Endodermal cell (in vitro differentiated cells): ENCODE data around the gene CEP83. TPM values are rescaled to one million over a fixed set of nuclear protein-coding genes. Genes with fewer than 3 reads are reported as not detected.
A peak's percentile ranks its signal among the peaks of the same experiment; 100 is the strongest.

ENCODE experiments used
- DNase-seq: peaks from one replicate; pipeline ENCODE4 v3.0.0-alpha.2; 2017
- H3K27ac ChIP-seq: 2 replicates; pipeline ENCODE4 v1.5.1; 2013; ENCODE audit warnings: mild to moderate bottlenecking, low read depth, low read length, moderate library complexity
- H3K27me3 ChIP-seq: 2 replicates; pipeline ENCODE4 v1.6.1; 2013; ENCODE audit warnings: mild to moderate bottlenecking, low read length, moderate library complexity; ENCODE audit not compliant: insufficient read depth, control insufficient read depth, poor library complexity, severe bottlenecking
- H3K36me3 ChIP-seq: 2 replicates; pipeline ENCODE4 v1.7.0; 2013; ENCODE audit warnings: mild to moderate bottlenecking, low read length, moderate library complexity; ENCODE audit not compliant: control insufficient read depth, insufficient read depth
- H3K4me1 ChIP-seq: one replicate; pipeline ENCODE4 v1.7.0; 2013; ENCODE audit warnings: low read length; ENCODE audit not compliant: control insufficient read depth, insufficient read depth
- H3K4me3 ChIP-seq: 2 replicates; pipeline ENCODE4 v1.5.1; 2013; ENCODE audit warnings: mild to moderate bottlenecking, low read length, moderate library complexity
- H3K9ac ChIP-seq: 2 replicates; pipeline ENCODE4 v1.6.1; 2013; ENCODE audit warnings: mild to moderate bottlenecking, low read length, moderate library complexity; ENCODE audit not compliant: poor library complexity, severe bottlenecking; ENCODE audit errors: extremely low read depth
- H3K9me3 ChIP-seq: 2 replicates; pipeline ENCODE4 v1.6.1; 2013; ENCODE audit warnings: mild to moderate bottlenecking, low read length, moderate library complexity; ENCODE audit not compliant: control insufficient read depth
- H3K27ac Mint-ChIP-seq: 2 replicates; pipeline ENCODE4 v1.8.0; 2020; ENCODE audit warnings: mixed read lengths
- H3K27me3 Mint-ChIP-seq: 2 replicates; pipeline ENCODE4 v1.8.0; 2021; ENCODE audit warnings: mild to moderate bottlenecking, mixed read lengths; ENCODE audit not compliant: insufficient read depth
- H3K36me3 Mint-ChIP-seq: 2 replicates; pipeline ENCODE4 v1.8.0; 2020; ENCODE audit warnings: low read depth, mixed read lengths
- H3K4me1 Mint-ChIP-seq: 2 replicates; pipeline ENCODE4 v1.8.0; 2020; ENCODE audit warnings: mixed read lengths
- H3K4me3 Mint-ChIP-seq: 2 replicates; pipeline ENCODE4 v1.8.0; 2020; ENCODE audit warnings: mild to moderate bottlenecking, moderate library complexity, mixed read lengths
- H3K9me3 Mint-ChIP-seq: 2 replicates; pipeline ENCODE4 v1.8.0; 2020; ENCODE audit warnings: mild to moderate bottlenecking, mixed read lengths
- WGBS, 2 experiments: methylation state at CpG; one replicate each; pipeline versions ENCODE4 v1.1.5 to v1.1.7; 2013; ENCODE audit warnings: missing lambda C conversion rate in 2 of 2, mixed read lengths in 1 of 2; ENCODE audit not compliant: insufficient coverage in 1 of 2, insufficient read length in 1 of 2; 5-methylcytosine and 5-hydroxymethylcytosine counted together
- total RNA-seq, 2 donors: library from RNA; stranded (reverse); fragmentation: NEBNext Ultra II Directional in 1 of 2; extraction: Animal tissue kit (Norgen Biotek cat#: 25700) in 1 of 2; gene quantifications; 2 replicates in 1 of 2; 3 replicates in 1 of 2; pipeline ENCODE4 v1.2.1, GENCODE V29; 2021
- TF ChIP-seq, protein P1 (sequence below): fragments of 200-600 bp; sonication (generic); conservative IDR thresholded peaks from 2 replicates; pipeline ENCODE4 v1.5.0; 2021; ENCODE audit warnings: antibody characterized with exemption, mild to moderate bottlenecking

Gene CEP83
- total RNA-seq, 2 donors from 2014 or later = 28.6 to 36.3 TPM

DNA sequence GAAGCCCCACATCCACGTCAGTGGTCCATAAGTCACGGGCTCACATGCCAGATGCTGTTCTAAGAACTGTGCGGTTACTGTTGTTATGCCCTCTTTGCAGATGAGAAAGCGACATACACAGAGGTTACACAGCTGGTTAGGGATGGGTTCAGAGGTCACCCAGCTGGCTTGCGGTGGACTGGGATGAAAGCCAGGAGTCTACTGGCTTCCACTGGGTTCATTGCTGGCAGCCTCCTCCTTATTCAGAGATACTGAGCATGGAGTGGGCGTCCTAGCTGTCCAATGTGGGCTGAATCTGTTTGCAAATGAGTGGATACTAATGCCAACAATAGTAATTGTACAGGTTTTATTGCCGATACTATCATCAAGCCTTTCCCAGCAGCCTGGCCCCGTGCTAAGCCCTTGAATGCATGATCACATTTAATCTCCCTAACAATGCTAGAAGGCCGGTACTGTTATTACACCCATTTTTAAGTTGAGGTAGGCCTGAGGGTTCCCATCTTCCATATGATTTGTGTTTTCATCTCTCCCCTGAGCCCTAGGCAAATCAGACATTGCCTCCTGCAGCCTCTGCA is 182.2 kb downstream of the CEP83 start:
- Mint-ChIP-seq H3K27me3 (no peaks in the 10 kb centered on the region), H3K4me1 (peaks cover 11% of the 10 kb centered on the region), H3K36me3 (no peaks in the 10 kb centered on the region), H3K4me3 (no peak overlapping the region), H3K9me3 (no peaks in the 10 kb centered on the region), H3K27ac (no peak overlapping the region)
- TF ChIP-seq, protein P1, sequence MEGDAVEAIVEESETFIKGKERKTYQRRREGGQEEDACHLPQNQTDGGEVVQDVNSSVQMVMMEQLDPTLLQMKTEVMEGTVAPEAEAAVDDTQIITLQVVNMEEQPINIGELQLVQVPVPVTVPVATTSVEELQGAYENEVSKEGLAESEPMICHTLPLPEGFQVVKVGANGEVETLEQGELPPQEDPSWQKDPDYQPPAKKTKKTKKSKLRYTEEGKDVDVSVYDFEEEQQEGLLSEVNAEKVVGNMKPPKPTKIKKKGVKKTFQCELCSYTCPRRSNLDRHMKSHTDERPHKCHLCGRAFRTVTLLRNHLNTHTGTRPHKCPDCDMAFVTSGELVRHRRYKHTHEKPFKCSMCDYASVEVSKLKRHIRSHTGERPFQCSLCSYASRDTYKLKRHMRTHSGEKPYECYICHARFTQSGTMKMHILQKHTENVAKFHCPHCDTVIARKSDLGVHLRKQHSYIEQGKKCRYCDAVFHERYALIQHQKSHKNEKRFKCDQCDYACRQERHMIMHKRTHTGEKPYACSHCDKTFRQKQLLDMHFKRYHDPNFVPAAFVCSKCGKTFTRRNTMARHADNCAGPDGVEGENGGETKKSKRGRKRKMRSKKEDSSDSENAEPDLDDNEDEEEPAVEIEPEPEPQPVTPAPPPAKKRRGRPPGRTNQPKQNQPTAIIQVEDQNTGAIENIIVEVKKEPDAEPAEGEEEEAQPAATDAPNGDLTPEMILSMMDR = no peak
- Histone ChIP-seq H3K27me3 (no peaks in the 10 kb centered on the region), H3K4me3 (no peak overlapping the region), H3K9me3 (no peaks in the 10 kb centered on the region), H3K4me1 (no peaks in the 10 kb centered on the region), H3K27ac (no peak overlapping the region), H3K36me3 (no peaks in the 10 kb centered on the region), H3K9ac (no peak overlapping the region)
- WGBS, 2 experiments = 91 to 94% methylated on average over 7 to 9 of the region's 9 CpGs
- DNase-seq = peak; percentile 42

DNA sequence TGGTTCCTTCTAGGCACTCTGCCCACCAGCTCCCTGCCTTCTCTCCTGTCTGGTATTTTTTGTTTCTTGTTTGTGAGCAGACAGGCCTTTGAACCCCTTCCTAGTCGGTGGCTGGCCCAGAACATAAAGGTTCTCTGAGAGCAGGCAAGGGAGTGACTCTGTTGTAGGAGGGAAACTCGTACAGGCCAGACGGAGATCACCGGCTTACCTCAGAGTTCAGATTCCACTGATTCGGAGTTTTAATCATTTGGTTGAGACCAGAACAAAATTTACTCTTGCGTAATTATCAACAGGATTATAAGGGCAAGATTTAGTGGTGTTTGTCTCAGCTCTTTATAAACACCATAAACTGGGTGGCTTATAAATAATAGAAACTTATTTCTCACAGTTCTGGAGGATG is 182.9 kb downstream of the CEP83 start:
- H3K4me3 ChIP-seq = no peak overlapping the region

DNA sequence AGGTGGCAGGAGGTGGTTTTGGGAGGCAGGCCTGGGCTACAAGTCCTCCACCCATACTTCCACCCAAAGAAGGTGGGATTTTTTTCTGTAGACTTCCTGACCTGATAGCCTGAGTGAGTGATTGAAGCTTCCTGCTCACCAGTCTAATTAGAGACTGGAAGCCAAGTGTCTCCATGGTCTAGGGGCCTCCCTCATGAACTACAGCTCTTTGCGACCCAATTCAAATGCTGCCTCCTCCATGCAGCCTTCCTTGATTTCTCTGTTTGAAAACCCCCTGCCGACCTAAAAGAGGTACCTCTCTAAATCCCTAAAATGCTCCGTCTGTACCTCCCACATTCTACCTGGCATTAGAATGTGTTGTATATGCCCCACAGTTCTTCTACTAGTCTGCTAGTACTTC is 186.4 kb downstream of the CEP83 start:
- no peaks in the 10 kb centered on the region for H3K9me3 ChIP-seq
- H3K4me3 Mint-ChIP-seq = no peak overlapping the region
- no peak overlapping the region for H3K27ac ChIP-seq
- no peaks in the 10 kb centered on the region for H3K4me1 ChIP-seq
- H3K4me3 ChIP-seq = no peak overlapping the region
- 92 to 100% methylated on average over 3 of the region's 3 CpGs for WGBS, 2 experiments
- TF ChIP-seq, protein P1 = no peak
- no peak overlapping the region for H3K27ac Mint-ChIP-seq
- no peak for DNase-seq
- H3K36me3 ChIP-seq = no peaks in the 10 kb centered on the region
- H3K27me3 Mint-ChIP-seq = no peaks in the 10 kb centered on the region
- no peak overlapping the region for H3K9ac ChIP-seq
- no peaks in the 10 kb centered on the region for H3K36me3 Mint-ChIP-seq
- peaks cover 11% of the 10 kb centered on the region for H3K4me1 Mint-ChIP-seq
- no peaks in the 10 kb centered on the region for H3K27me3 ChIP-seq
- no peaks in the 10 kb centered on the region for H3K9me3 Mint-ChIP-seq

More for the DNA sequence above, 182.9 kb downstream of the CEP83 start:
- 92 to 100% methylated on average over 3 to 6 of the region's 6 CpGs for WGBS, 2 experiments
- Histone ChIP-seq H3K9ac (no peak overlapping the region), H3K27me3 (no peaks in the 10 kb centered on the region), H3K9me3 (no peaks in the 10 kb centered on the region), H3K36me3 (no peaks in the 10 kb centered on the region), H3K27ac (no peak overlapping the region), H3K4me1 (no peaks in the 10 kb centered on the region)
- Mint-ChIP-seq H3K36me3 (no peaks in the 10 kb centered on the region), H3K4me1 (peaks cover 5% of the 10 kb centered on the region), H3K27ac (no peak overlapping the region), H3K9me3 (no peaks in the 10 kb centered on the region), H3K4me3 (no peak overlapping the region), H3K27me3 (no peaks in the 10 kb centered on the region)
- DNase-seq = peak; percentile 28
- TF ChIP-seq, protein P1 = no peak
